ENCODE data around the gene SLC34A1.
"Not testable (repeated sequence)": the region's sequence is repeated elsewhere in the genome, so short reads cannot be mapped to it uniquely, and the experiment has no call there.

The SLC34A1 gene

DNA sequence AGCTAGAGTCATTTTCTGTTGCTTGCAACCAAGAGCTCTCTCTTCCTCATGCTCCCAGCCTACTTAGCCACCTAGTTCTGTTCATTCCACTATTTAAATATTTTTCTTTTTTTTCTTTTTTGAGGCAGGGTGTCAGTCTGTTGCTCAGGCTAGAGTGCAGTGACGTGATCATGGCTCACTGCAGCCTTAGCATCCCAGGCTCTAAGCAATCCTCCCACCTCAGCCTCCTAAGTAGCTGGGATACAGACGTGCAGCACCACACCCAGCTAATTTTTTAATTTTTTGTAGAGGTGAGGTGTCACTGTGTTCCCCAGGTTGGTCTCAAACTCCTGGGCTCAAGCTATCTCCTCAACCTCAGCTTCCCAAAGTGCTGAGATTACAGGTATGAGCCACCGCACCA lies 30.2 kb downstream of the SLC34A1 start:
- DNase-seq: no peak

DNA sequence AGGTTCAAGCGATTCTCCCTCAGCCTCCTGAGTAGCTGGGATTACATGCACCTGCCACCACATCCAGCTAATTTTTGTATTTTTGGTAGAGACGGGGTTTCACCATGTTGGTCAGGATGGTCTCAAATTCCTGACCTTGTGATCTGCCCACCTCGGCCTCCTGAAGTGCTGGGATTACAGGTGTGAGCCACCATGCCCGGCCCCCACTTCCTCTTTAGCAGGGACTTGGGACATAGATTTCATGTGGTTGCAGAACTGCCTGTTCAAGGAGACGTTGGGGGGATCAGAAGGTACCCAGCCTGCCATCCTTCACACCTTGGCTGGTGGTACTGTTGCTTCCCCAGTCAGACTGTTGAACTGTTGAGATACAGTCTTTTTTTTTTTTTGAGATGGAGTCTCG lies 32.8 kb downstream of the SLC34A1 start:
- not testable (repeated sequence) for DNase-seq

DNA sequence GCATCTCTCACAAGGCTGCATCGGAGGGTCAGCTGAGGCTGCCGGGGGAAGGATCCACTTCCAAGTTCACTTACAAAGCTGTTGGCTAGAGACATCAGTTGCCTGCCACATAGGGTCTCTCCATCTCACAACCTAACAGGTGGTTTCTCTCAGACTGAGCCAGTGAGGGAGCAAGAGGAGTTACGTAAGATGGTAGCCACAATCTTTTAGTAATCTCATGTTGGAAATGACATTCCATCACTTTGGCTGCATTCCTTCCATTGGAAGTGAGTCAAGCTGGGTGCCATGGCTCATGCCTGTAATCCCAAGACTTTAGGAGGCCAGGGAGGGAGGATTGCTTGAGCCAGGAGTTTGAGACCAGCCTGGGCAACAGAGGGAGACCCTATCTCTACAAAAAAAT lies 34.8 kb downstream of the SLC34A1 start:
- DNase-seq: no peak

DNA sequence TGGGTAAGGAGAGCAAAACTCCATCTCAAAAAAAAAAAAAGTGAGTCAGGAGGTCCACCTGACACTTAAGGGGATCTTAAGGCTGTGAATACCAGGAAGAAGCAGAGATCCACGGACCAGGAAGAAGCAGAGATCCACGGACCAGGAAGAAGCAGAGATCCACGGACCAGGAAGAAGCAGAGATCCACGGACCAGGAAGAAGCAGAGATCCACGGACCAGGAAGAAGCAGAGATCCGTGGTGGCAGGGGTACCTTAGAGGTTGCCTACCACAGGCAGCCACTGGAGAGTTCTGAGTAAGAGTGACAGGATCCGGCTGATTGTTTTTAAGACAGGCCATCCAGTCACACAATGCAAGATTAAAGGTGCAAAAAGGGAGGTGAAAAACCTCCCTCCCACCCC lies 36.2 kb downstream of the SLC34A1 start:
- not testable (repeated sequence) for DNase-seq

DNA sequence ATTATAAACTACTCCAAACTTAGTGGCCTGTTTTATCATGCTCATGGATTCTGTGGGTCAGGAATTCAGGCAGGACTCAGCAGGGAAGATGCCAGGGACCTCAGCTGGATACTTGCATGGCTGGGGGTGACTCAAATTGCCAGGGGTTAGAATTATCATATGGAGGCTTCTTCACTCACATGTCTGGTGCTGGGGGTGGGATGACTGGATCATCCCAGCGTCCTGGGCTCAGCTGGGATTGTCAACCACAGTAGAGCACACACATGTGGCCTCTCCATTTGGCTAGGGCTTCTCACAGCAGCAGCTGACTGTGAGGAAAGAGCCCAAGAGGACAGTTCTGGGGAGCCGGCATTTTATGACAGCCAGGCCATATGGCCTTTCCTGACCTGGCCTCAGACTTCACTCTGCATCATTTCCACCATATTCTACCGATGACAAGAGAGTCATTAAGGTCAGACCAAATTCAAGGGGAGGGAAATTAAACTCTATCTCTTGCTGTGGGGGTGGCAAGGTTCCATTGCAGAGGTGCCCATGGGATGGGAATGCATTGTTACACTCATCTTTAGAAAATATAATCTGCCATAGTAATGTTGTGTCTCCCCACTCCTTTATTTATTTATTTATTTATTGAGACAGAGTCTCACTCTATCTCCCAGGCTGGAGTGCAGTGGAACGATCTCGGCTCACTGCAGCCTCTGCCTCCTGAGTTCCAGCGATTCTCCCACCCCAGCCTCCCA lies 37.0 kb downstream of the SLC34A1 start:
- DNase-seq: no peak

DNA sequence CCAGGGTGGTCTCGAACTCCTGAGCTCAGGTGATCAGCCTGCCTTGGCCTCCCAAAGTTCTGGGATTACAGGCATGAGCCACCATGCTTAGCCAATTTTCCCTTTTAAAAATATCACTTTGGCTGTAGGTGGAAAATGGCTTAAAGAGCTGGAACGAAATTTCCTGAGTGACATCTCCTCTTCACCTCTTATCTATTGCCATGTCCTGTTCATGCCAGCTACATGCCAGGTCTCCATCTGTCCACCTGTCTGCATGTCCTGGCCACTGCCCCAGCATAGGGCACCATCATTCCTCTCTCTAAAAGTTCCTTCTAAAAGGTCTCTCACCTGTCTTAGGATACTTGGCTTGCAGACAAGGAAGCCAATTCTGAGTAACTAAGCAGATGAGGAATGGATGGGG lies 39.4 kb downstream of the SLC34A1 start:
- DNase-seq: no peak

DNA sequence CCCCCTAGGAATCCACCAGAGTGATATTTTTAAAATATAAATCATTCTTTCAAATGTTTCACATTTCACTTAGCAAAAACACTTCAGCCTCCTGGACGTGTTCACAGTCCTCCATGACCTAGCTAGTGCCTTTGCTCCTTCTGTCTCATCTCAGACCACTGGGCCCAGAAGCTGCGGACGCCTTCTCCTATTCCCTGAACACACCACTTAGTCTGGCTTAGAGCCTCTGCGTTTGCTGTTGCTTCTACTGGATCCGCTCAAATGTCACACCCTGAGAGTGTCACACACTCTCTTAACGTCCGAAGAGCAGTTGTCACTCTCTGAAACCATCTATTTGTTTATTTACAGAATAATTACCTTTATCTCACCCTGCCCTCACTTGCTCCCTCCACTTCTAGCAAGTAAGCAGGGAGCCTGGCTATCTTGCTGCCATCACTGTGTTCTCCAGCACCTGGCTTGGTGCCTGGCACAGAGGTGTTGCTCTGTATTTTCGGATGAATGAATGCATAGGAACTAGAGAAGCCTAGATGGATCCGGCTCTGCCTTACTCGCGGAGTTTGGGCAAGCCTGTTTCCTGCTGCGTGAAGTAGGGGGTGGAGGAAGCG lies 41.1 kb downstream of the SLC34A1 start:
- no peak for DNase-seq

DNA sequence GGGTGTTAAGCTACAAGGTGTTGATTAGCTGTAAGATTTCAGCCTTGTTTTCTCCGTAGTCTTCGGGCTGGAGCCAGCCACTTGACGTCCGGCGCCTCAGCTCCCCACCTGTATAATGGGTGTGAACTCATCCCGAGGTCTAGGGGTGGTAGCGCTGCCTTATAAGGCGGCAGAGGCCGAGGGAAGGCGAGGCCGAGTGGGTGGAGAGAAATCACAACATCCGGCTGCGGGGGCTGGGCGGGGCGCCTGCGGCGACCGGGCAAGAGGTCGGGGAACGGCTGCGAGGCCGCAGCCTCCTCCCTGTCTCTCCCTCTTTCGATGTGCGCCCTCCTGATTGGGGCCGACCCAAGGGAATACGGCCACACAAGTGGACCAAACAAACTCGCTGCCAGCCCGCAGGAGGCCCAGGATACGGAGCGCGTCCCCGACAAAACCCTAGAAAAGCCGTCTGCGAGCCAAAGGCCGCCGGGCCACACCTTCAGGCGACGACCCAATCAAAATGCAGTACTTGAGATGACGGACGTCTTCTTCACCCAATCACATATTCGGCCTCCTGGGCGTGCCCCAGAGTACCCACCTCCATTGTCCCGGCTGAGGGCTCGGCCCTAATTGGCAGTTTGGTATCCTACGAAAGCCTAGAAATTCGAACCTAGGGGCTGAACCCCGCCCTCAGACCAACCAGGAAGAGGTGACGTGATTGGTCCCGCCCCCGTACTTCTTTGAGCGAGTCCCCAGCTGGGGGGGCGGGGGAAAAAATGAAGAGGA lies 41.7 kb downstream of the SLC34A1 start:
- DNase-seq: peak; percentile 100

DNA sequence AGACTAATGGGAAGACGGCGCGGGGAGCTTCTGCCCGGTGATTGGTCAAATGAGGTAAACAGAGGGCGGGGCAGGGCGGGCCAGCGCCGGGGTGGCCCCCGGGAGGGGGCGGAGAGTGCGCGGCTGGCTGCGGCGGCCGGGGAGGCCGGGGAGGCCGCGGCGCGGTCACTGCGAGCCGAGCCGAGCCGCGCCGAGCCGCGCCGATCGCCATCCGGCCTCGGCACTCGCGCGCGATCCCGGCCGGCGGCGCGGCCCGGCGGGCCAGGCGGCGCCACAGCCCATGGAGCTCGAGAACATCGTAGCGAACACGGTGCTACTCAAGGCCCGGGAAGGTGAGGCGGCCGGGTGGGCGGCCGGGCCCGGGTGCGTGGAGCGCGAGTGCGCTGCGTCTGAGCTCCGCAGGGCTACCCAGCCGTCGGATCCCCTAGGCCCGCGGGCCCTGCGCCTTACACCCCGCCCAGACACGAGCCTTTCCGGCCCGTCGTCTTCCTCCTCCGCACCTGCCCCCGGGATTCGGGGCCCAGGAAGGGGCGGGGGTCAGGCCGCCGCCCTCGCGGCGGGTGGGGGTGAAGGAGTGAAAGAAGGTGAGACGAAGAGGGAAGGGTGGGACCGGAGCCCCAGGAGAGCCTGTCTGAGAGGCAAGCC lies 42.5 kb downstream of the SLC34A1 start, which contains the start of gene GRK6:
TSS of gene GRK6 (plus strand) at position 111 of the 645 bp plus-strand sequence. CDS start at position 281, 170 bp downstream.
- DNase-seq: peak; percentile 78

DNA sequence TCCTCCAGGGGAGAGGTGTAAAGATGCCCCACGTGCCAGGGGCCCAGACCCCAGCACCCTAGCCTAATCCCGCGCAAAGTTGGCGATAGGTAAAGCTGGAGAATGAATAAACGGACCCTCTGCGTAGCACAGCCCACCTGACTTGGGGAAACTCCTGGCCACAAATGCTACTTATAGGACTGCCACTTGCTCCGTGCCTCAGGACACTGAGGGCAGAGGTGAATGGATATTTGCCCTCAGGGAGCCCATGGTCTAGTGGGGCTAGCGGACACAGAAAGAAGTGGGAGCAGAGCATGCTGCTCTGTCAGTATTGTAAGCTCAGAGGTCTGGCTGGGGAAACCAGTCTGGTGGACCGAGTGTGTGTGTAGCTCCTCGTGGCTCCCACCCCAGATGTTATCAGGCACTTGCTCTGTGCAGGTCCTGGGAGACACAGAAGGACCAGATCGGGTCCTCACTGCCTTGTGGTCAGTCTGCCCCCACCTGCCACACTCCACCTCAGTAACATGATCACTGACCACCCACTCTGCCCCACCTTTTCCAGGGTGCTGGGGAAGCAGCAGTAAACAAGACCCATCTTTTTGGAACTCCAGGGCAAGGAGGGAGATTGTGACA lies 43.1 kb downstream of the SLC34A1 start:
- no peak for DNase-seq

DNA sequence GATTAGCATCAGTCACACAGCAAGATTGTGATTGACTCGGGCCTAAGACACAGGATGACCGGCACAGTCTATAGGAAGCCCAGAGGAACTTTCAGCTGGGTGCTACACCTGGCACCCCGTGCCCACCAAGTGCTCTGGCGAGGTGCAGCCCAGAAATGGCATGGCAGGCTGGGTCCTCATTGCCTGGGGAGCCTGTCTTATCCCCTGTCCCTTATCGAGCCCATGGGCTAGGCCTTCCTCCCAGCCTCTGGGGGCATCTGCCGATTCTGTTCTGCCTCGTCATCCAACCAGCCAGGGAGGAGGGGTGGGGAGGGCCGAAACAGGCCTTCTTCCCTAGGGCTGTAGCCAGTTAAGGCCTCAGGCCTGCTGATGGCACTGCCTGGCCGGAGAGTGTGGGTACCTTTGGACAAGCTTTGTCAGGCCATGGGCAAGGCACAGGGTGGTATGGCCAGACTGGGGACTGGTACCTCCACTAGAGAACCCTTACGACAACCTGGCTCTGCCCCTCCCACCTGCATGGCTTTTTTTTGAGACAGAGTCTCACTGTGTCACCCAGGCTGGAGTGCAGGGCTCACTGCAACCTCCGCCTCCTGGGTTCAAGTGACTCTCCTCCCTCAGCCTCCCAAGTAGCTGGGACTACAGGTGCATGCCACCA lies 43.8 kb downstream of the SLC34A1 start:
- no peak for DNase-seq

DNA sequence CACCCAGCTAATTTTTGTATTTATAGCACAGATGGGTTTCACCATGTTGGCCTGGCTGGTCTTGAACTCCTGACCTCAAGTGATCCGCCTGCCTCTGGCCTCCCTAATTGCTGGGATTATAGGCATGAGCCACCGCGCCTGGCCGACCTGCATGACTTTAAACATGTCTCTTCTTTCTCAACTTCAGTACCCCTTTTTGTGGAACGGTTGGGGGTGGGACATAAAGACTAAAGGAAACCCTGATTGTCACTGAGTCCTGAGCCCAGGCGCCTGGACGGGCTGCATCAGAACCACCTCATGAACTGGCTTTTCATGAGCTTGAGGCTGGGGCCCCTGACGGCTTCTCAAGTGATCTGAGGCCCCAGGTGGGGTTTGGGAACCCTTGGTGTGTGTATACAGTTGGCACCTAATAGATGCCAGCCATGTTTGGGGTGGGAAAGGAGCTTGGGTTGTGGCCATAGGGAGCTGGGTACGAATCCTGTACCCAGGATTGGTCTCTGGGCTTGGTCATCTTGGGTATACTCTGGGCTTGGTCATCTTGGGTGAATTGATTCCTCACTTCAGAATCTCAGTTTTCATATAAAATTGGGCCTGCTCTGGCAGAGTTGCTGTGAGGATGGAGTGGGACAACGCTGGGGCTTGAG lies 44.5 kb downstream of the SLC34A1 start:
- DNase-seq: no peak

DNA sequence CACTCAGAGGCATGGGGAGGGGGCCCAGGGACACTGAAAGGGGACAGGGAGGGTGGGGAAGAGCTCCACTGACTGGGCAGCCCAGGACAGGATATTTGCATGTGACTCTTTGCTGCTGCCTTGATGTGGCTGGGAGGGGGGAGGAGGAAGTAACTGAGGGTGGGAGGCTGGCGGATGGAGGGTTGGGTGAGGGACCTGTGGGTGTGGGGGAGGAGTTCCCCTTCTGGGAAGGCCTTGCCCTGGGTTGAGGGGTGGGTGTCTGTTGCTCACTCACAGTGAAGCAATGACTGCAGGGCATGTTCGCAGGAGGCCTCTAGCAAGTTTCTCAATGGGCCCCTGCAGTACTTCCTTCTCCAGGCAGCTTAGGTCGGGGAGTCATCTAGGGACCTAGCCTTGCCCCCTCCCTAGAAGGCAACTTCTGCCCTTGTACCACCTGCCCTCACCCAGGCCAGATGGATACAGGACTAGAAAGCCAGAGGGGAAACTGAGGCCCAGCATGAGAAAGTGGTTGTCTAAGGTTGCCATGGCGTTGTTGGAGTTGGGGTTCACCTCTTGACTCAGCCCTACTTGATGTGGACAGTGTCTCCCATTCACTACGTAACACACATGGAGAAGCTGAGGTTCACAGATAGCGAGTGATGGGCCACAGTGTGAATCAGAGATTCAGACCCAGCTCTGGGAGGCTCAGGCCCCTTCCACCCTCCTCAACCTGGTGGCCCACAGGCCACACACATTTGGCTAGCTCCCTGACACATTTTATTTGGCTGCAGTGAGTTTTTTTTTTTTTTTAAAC lies 45.2 kb downstream of the SLC34A1 start:
- peak; percentile 89 for DNase-seq

DNA sequence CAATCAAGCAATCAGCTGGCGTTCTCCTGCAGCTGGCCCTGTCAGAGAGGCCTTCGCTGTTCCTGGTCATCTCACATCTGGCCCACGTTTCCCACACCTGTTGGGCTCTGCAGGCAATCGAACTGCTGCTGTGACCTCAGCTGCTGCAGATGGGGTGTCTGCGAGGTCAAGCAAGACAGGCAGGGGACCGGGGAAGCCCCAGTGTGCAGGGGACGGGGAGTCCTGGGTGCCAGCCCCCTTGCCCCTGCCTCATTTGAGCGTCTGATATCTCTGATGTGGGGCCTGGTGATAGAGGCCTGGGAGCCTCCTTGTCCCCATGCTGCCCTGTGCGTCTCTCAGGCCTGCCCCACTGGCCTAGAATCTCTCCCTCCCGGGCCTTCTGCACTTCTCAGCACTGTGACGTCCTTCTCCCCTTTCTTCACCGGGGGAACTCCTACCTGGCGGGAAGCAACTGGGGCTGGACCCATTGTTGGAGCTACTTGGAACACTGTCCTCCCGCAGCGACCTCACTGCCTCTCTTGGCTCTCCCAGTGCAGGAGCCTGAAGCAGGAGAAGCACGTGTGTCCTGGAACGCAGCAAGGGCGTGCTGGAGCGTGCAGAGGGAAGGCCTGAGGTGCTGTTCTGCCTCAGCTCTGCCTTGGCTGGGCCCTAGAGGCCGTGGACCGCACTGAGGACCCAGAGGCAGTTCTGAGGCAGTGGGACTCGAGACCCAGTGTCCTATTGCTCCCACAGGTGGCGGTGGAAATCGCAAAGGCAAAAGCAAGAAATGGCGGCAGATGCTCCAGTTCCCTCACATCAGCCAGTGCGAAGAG lies 46.1 kb downstream of the SLC34A1 start:
- no peak for DNase-seq

DNA sequence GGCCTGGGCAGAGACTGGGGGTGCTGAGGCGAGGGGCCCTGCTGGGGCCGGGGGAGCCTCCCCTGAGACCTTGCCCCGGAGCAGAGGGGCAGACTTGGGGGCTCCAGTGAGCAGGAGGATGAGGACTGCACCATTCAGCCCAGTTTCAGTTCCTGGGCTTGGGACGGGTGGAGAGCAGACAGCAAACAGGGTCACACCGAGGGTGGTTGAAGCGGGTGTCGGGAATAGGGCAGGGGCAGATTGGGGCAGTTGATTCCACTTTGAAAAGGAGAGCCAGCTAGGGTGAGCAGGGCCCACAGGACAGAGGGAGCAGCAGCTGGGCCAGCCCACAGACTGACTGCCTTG lies 46.7 kb downstream of the SLC34A1 start:
- no peak for DNase-seq

DNA sequence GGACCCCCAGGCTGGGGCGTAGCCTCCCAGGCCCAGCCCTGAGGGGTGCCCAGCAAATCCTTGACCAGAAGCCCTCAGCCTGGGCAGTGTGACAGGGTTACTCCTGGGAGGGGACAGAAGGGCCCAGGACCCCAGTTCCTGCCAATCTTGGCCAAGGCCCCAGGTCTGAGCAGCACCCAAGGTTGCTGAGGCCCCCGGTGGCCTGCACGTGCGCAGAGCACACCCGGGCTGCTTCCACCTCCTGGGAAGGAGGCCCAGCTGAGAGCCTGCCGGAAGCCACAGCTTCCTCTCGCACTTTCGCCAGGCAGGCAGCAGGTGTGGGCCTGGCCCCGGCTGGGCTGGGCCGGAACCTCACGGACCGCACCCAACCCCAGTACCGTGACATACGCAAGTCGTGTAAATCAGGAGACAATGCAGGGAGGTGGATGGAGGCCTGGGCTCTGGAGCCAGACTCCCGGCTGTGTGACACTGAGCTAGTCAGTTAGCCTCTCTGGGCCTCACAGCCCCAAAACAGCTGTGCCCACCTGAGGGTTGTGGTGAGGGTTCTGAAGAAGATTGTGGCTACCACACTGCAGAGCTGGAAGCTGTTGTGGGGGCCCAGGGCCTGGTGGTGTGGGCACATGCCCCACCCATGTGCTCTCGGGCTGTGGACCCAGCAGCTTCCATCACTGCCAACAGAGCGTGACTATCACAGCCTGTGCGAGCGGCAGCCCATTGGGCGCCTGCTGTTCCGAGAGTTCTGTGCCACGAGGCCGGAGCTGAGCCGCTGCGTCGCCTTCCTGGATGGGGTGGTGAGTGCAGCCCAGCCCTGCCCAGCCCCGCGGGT lies 47.3 kb downstream of the SLC34A1 start:
- DNase-seq: peak; percentile 82

DNA sequence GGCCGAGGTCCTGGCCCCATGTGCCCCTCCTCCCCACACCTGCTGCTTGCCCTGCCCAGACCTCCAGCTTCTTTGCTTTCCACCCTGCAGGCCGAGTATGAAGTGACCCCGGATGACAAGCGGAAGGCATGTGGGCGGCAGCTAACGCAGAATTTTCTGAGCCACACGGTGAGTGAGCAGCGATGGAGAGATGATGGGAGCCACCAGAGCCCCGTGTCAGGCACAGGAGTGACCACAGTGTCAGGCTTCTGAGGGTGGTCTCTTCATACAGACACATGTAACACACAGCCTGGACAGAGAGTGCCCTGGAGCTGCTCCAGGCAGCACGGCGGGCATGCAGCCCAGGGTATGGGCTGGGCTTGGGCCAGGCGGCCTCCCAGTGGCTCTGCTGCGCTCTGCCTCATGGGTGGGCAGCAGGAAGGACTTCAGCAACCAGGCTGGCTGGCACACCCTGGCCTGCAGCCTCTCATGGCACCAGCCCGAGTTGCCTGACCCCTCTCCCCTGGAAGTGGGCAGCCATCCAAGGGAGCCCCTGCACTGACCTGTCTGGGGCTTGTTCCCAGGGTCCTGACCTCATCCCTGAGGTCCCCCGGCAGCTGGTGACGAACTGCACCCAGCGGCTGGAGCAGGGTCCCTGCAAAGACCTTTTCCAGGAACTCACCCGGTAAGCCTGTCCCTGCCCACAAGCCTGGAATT lies 48.1 kb downstream of the SLC34A1 start:
- DNase-seq: no peak

DNA sequence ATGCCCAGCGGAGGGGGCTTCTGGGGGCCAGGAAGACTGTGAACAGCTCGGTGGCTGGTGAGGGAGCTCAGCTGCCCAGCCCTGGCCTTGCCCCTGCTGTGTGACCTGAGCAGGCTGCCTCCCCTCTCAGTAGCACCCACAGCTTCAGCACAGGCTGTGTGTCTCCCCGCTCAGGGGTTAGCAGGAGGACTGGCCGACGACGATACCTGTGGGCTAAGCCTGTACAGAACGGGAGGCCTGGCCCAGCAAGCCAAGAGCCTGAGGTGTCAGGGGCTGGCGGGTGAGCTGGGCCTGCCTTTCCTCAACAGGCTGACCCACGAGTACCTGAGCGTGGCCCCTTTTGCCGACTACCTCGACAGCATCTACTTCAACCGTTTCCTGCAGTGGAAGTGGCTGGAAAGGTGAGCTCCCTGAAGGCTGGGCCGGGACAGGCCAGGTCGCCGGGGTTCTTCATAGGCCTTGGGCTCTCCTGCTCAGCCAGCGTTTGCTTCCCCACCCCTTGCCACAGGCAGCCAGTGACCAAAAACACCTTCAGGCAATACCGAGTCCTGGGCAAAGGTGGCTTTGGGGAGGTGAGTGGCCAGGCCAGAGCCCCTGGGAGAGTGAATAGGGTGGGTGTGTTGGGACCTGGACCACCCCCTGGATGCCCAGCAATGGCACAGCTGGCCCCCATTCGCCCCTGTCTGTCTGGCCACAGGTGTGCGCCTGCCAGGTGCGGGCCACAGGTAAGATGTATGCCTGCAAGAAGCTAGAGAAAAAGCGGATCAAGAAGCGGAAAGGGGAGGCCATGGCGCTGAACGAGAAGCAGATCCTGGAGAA lies 48.8 kb downstream of the SLC34A1 start:
- no peak for DNase-seq

All from CD4-positive, alpha-beta T cell treated with Interleukin-12 subunit alpha and Interleukin-12 subunit beta, for 1 hour (primary cell).